Spleen (tissue), 7 donors: Measurements from ENCODE around the gene XPNPEP1.

Experiments
- POLR2A ChIP-seq, 3 donors: fragments of 450-650 bp; IDR thresholded peaks; one replicate each; pipeline ENCODE4 v1.5.1; 2017; ENCODE audit warnings: antibody characterized with exemption in 3 of 3, mild to moderate bottlenecking in 1 of 3
- TF ChIP-seq, protein P1 (sequence below), 11 experiments: fragments of 200-600 bp in 7 of 11; fragments of 450-650 bp in 4 of 11; sonication (generic) in 4 of 11; IDR thresholded peaks in 8 of 11; conservative IDR thresholded peaks in 3 of 11; 1 replicate in 7 of 11; 2 replicates in 4 of 11; pipeline versions ENCODE4 v1.4.0 to v1.8.0; 2016 to 2021; ENCODE audit warnings: antibody characterized with exemption in 11 of 11, inconsistent platforms in 4 of 11, mild to moderate bottlenecking in 1 of 11
- donor health status: DM: no; HTN: no; CAD: no; lungs with moderate emphysema.
- donor health status: DM: no; HTN: no; CAD: no.
- donor health status: DM: no; HTN: no; CAD: no.

DNA sequence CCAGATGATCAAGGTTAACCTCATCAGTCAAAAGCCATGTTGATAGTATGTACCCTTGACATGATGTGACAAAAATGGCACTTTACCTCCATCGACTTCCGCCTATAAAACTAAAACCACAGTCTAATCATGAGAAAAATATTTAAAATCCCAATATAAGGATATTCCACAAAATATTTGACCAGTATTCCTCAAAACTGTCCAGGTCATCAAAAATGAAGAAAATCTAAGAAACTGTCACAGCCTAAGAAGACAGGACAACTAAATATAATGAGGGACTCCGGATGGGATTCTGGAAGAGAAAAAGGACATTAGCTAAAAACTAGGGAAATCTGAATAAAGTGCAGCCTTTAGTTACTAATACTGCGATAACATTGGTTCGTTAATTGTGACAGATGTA, 67.6 kb downstream of the XPNPEP1 start:
- TF ChIP-seq, protein P1, sequence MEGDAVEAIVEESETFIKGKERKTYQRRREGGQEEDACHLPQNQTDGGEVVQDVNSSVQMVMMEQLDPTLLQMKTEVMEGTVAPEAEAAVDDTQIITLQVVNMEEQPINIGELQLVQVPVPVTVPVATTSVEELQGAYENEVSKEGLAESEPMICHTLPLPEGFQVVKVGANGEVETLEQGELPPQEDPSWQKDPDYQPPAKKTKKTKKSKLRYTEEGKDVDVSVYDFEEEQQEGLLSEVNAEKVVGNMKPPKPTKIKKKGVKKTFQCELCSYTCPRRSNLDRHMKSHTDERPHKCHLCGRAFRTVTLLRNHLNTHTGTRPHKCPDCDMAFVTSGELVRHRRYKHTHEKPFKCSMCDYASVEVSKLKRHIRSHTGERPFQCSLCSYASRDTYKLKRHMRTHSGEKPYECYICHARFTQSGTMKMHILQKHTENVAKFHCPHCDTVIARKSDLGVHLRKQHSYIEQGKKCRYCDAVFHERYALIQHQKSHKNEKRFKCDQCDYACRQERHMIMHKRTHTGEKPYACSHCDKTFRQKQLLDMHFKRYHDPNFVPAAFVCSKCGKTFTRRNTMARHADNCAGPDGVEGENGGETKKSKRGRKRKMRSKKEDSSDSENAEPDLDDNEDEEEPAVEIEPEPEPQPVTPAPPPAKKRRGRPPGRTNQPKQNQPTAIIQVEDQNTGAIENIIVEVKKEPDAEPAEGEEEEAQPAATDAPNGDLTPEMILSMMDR (IDR thresholded peaks at IDR 0.05 in 8 of 11, conservative IDR thresholded peaks at IDR 0.05 in 3 of 11) = no peak
- TF ChIP-seq POLR2A (IDR thresholded peaks at IDR 0.05) = no peak
